AG04449 (cell line): ENCODE data around the gene TMEM47.

Source experiments
- CTCF ChIA-PET: fragments of 350-600 bp; formaldehyde crosslinking; extraction: SDS; loops from one replicate; lab custom pipeline; 2021; ENCODE audit warnings: antibody characterized with exemption; lab: Yijun Ruan, JAX
- POLR2A ChIA-PET: fragments of 400-600, 350-600 bp; formaldehyde crosslinking; extraction: SDS; loops from one replicate; lab custom pipeline; 2020; ENCODE audit warnings: antibody characterized with exemption, inconsistent platforms; lab: Yijun Ruan, JAX
- DNase-seq: peaks from one replicate; pipeline ENCODE4 v3.0.0-alpha.2; 2010; ENCODE audit warnings: low read depth, low spot score
- H3K4me3 ChIP-seq: 2 replicates; pipeline ENCODE4 v1.5.1; 2011; ENCODE audit warnings: low read depth, mild to moderate bottlenecking, control low read depth, low read length
- CTCF ChIP-seq: IDR thresholded peaks from one replicate; pipeline ENCODE4 v1.5.1; 2011; ENCODE audit warnings: mild to moderate bottlenecking, moderate library complexity, low read length, control low read depth, inconsistent platforms; ENCODE audit not compliant: insufficient read depth; ENCODE audit errors: missing control alignments

TMEM47 gene

GRCh38 chrX:34612036-34612435 is 45.0 kb downstream of the TMEM47 start:
- no peak for DNase-seq
- H3K4me3 ChIP-seq, result no peak overlapping the region
- ChIA-PET POLR2A (no interaction called here), CTCF (no interaction called here)
- TF ChIP-seq CTCF, result no peak

- no peak overlapping the region for H3K4me3 ChIP-seq
- CTCF ChIA-PET, result interaction anchor here (0.7 kb wide), 1 partner anchor 18 kb away, joined by 3 read pairs; no protein-coding TSS in a partner anchor
- TF ChIP-seq CTCF, result no peak
- POLR2A ChIA-PET, result no interaction called here
- DNase-seq, result no peak
These were observed 58.7 kb downstream of the TMEM47 start for GRCh38 chrX:34598362-34598761.

- H3K4me3 ChIP-seq, result no peak overlapping the region
- CTCF ChIA-PET, result no interaction called here
- POLR2A ChIA-PET, result no interaction called here
- no peak for TF ChIP-seq CTCF
- DNase-seq, result no peak
These were observed 70.1 kb downstream of the TMEM47 start for GRCh38 chrX:34586936-34587335.

- POLR2A ChIA-PET, result no interaction called here
- no peak for TF ChIP-seq CTCF
- DNase-seq, result no peak
- no peak overlapping the region for H3K4me3 ChIP-seq
- CTCF ChIA-PET, result no interaction called here
These were observed 70.7 kb downstream of the TMEM47 start for GRCh38 chrX:34586346-34586911.

GRCh38 chrX:34585561-34585960 is 71.5 kb downstream of the TMEM47 start:
- no peak for DNase-seq
- CTCF ChIA-PET, result no interaction called here
- POLR2A ChIA-PET, result no interaction called here
- TF ChIP-seq CTCF, result no peak
- no peak overlapping the region for H3K4me3 ChIP-seq

GRCh38 chrX:34584781-34585180 is 72.3 kb downstream of the TMEM47 start:
- DNase-seq, result no peak
- CTCF ChIA-PET, result no interaction called here
- H3K4me3 ChIP-seq, result no peak overlapping the region
- TF ChIP-seq CTCF, result no peak
- POLR2A ChIA-PET, result no interaction called here
